ENCODE results near the gene MAPKAP1. TPM values are rescaled to one million over a fixed set of nuclear protein-coding genes. Genes with fewer than 3 reads are reported as not detected.
A peak's percentile ranks its signal among the peaks of the same experiment; 100 is the strongest.

The MAPKAP1 gene
- total and polyA plus RNA-seq, 9 of the 15 experiments (the other 6 are each of a cell fraction or from before 2014, with no cell fraction given): 2.6 to 82.1 (median 61.1) TPM

- TF ChIP-seq HINFP (tag; conservative IDR thresholded peaks at IDR 0.05; ENCODE audit: low read depth) (no peak), POLR2H (tag; IDR thresholded peaks at IDR 0.05; ENCODE audit: low read depth) (no peak)
Observed at GRCh38 chr9:125407974-125408900, 298.8 kb downstream of the MAPKAP1 start (continued).

GRCh38 chr9:125407432-125407973 lies 299.5 kb downstream of the MAPKAP1 start:
- no TSS peak for BruUV-seq (replicated peaks)
- TF ChIP-seq PURB (CRISPR knock-in tag; IDR thresholded peaks at IDR 0.05; ENCODE audit: low read depth): no peak
- TF ChIP-seq PRDM10 (IDR thresholded peaks at IDR 0.05; ENCODE audit: partially characterized antibody): peak; percentile 70
- intact Hi-C loops (cut with micrococcal nuclease) (loop anchor here (5.0 kb wide), 2 partner anchors 990 to 1085 kb away; no protein-coding TSS in a partner anchor), in situ Hi-C loops (cut with MboI) (loop anchor here (5.0 to 10.0 kb wide), 2 partner anchors 987 to 1075 kb away; no protein-coding TSS in a partner anchor)
- POLR2A ChIA-PET: interaction anchor here (0.6 to 2.8 kb wide), 4 partner anchors 26 to 234 kb away, joined by 3 to 5 read pairs (median 3); partner anchors contain the start of gene HSPA5
- no peaks in the 10 kb centered on the region for H3K36me3 ChIP-seq (ENCODE audit: control insufficient read depth, insufficient read depth, low read length)
- FAIRE-seq: no peak
- WGBS (ENCODE audit: insufficient coverage, low coverage, missing lambda C conversion rate): 43% methylated on average over 10 of the region's 17 CpGs
- ATAC-seq: peak; percentile 9
- peak overlapping the region; percentile 45 to 93; a peak in 3 of 4 replicates for H3K9ac ChIP-seq (ENCODE audit: insufficient read depth in 1 of 2, low read depth in 2 of 2, low read length in 2 of 2)
- H3K4me1 ChIP-seq (replicated peaks in 1 of 2; ENCODE audit: control insufficient read depth in 2 of 2, insufficient read depth in 2 of 2, low read length in 2 of 2): peaks cover 9 to 56% of the 10 kb centered on the region in 2 experiments; a peak in 4 of 5 replicates
- no peak overlapping the region for H3K27ac ChIP-seq (ENCODE audit: extremely low read depth, low read depth, low read length)
- DNase-seq (ENCODE audit: extremely low read depth in 1 of 4, low spot score in 3 of 4): no peak
- H3K4me2 ChIP-seq (ENCODE audit: insufficient read depth, low read length): peak overlapping the region; percentile 63
- peaks cover 4% of the 10 kb centered on the region; the same call in 1 of the 2 replicates for H3K9me3 ChIP-seq (replicated peaks; ENCODE audit: control insufficient read depth, insufficient read depth, low read depth, low read length)
- H4K20me1 ChIP-seq (replicated peaks; ENCODE audit: control insufficient read depth, insufficient read depth, low read length): no peaks in the 10 kb centered on the region
- no peaks in the 10 kb centered on the region; a peak in 1 of 5 replicates for H3K27me3 ChIP-seq (ENCODE audit: control insufficient read depth in 2 of 2, insufficient read depth in 2 of 2, low read length in 2 of 2)
- H3K79me2 ChIP-seq (ENCODE audit: control insufficient read depth, insufficient read depth, low read length): no peaks in the 10 kb centered on the region; the same call in 2 of the 3 replicates
- peak overlapping the region; percentile 52 for H3K4me3 ChIP-seq
- H2AFZ ChIP-seq (ENCODE audit: low read depth, low read length): peak overlapping the region; percentile 96
- CTCF ChIA-PET (ENCODE audit: low intra/inter-chr PET ratio): interaction anchor here (0.6 to 1.9 kb wide), 5 partner anchors 224 to 991 kb away, joined by 4 to 10 read pairs (median 5); no protein-coding TSS in a partner anchor
- H3K9me1 ChIP-seq (ENCODE audit: control insufficient read depth, insufficient read depth, low read length): no peaks in the 10 kb centered on the region

Measured in K562 (cell line).